ENCODE measurements around the gene GFOD2. TPM values are rescaled to one million over a fixed set of nuclear protein-coding genes. Genes with fewer than 3 reads are reported as not detected.

Gene GFOD2
- total RNA-seq, 2 experiments from 2014 or later, result 12.5 to 14.2 TPM

DNA sequence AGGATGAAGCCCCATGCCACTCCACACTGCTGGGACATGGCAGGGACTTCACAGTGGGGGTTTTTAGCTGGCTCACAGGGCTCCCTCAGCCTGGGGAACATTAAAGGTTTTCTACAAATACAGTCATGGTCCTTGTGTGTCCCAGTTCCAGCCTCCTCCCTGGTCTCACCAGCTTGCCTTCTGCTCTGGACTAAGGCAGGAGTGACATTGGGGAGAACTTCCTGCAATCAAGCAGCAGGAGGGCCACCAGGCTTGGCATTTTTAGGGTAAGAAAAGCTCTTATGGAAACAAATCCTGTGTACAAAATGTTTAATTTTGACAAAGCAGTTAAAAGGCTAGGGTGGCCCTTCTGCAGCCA lies 56.5 kb downstream of the GFOD2 start:
- H3K4me1 Mint-ChIP-seq, result peaks cover 17% of the 10 kb centered on the region
- ATAC-seq (ENCODE audit: low read depth) (no peak), DNase-seq (no peak)
- H3K9me3 Mint-ChIP-seq, result no peaks in the 10 kb centered on the region
- no peaks in the 10 kb centered on the region for H3K36me3 Mint-ChIP-seq
- no peak overlapping the region for H3K27ac Mint-ChIP-seq
- H3K27me3 Mint-ChIP-seq, result no peaks in the 10 kb centered on the region
- H3K4me3 Mint-ChIP-seq, result no peak overlapping the region
- POLR2A ChIA-PET, result no interaction called here

- H3K27ac Mint-ChIP-seq, result no peak overlapping the region
- no peaks in the 10 kb centered on the region for H3K27me3 Mint-ChIP-seq
- no peaks in the 10 kb centered on the region for H3K36me3 Mint-ChIP-seq
- peak overlapping the region; percentile 95 for H3K4me3 Mint-ChIP-seq
- H3K4me1 Mint-ChIP-seq, result peaks cover 15% of the 10 kb centered on the region
- DNase-seq, result no peak
- POLR2A ChIA-PET, result interaction anchor here (0.6 to 2.2 kb wide), 2 partner anchors 100 to 128 kb away, joined by 4 to 38 read pairs; partner anchors contain the start of gene CTCF
- H3K9me3 Mint-ChIP-seq, result no peaks in the 10 kb centered on the region
- ATAC-seq (ENCODE audit: low read depth), result no peak
These were observed 57.0 kb downstream of the GFOD2 start for GRCh38 chr16:67661886-67662652.

- no peak for DNase-seq
- Mint-ChIP-seq H3K27me3 (no peaks in the 10 kb centered on the region), H3K4me3 (peak overlapping the region; percentile 95), H3K27ac (peak overlapping the region; percentile 90), H3K9me3 (no peaks in the 10 kb centered on the region), H3K4me1 (peaks cover 13% of the 10 kb centered on the region), H3K36me3 (no peaks in the 10 kb centered on the region)
- ATAC-seq (ENCODE audit: low read depth), result no peak
- POLR2A ChIA-PET, result interaction anchor here (1.4 to 6.1 kb wide), 4 partner anchors 15 to 145 kb away, joined by 9 to 72 read pairs (median 24); partner anchors contain the start of genes CARMIL2, CTCF, RANBP10 and TSNAXIP1
These were observed 57.9 kb downstream of the GFOD2 start for GRCh38 chr16:67661101-67661761.

DNA sequence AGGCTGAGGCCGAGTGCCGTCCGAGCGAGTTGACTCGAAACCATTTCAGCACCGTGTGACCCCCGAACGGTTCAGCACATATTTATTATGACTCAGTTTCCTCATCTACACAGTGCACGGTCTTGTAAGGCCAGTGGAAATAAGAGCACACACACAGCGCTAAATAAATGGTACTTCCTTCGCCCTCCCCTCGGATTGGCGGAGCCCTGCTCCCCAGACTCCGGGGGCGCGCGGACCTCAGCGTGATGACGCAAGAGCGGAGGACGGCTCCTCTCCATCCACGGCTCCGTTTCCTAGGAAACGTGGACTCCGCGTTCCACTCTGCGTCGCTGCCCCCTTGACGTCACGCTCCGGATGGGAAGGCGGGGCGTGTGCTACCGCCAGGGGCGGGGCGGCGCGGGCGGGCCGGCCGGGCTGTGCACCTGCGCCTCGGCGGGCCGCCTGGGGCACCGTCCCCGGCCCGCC lies 58.5 kb downstream of the GFOD2 start, which contains the start of gene PARD6A:
TSS of gene PARD6A (plus strand) at position 397 of the 465 bp plus-strand sequence. CDS start 79 bp downstream, outside the sequence.
- no peaks in the 10 kb centered on the region for H3K27me3 Mint-ChIP-seq

GRCh38 chr16:67659675-67660563 lies 59.2 kb downstream of the GFOD2 start, which contains the start of gene ACD:
ACD (minus strand) TSS chr16:67660260; CDS start chr16:67660220, 40 bp downstream.
- H3K4me3 Mint-ChIP-seq, result peak within 1 kb of the TSS; percentile 95
- peaks cover 14% of the 10 kb centered on the region for H3K4me1 Mint-ChIP-seq
- peak within 1 kb of the TSS; percentile 95 for H3K27ac Mint-ChIP-seq
- POLR2A ChIA-PET, result interaction anchor here (0.5 to 6.1 kb wide), 22 partner anchors 8 to 276 kb away, joined by 3 to 72 read pairs (median 6); partner anchors contain the start of genes ATP6V0D1, CARMIL2, CTCF and GFOD2
- ATAC-seq (ENCODE audit: low read depth) (peak; percentile 62), DNase-seq (peak; percentile 99)
- peaks cover 5% of the 10 kb centered on the region for H3K36me3 Mint-ChIP-seq
- no peaks in the 10 kb centered on the region for H3K27me3 Mint-ChIP-seq
- no peaks in the 10 kb centered on the region for H3K9me3 Mint-ChIP-seq

More for the DNA sequence above, 58.5 kb downstream of the GFOD2 start, which contains the start of gene PARD6A:
- ATAC-seq (ENCODE audit: low read depth) (peak; percentile 85), DNase-seq (peak; percentile 93)
- POLR2A ChIA-PET, result interaction anchor here (0.6 to 6.1 kb wide), 17 partner anchors 8 to 276 kb away, joined by 3 to 72 read pairs (median 7); partner anchors contain the start of genes ATP6V0D1, CARMIL2, CTCF and GFOD2
- no peaks in the 10 kb centered on the region for H3K9me3 Mint-ChIP-seq
- peaks cover 14% of the 10 kb centered on the region for H3K4me1 Mint-ChIP-seq
- H3K27ac Mint-ChIP-seq, result peak within 1 kb of the TSS; percentile 95
- peaks cover 3% of the 10 kb centered on the region for H3K36me3 Mint-ChIP-seq
- peak within 1 kb of the TSS; percentile 95 for H3K4me3 Mint-ChIP-seq

DNA sequence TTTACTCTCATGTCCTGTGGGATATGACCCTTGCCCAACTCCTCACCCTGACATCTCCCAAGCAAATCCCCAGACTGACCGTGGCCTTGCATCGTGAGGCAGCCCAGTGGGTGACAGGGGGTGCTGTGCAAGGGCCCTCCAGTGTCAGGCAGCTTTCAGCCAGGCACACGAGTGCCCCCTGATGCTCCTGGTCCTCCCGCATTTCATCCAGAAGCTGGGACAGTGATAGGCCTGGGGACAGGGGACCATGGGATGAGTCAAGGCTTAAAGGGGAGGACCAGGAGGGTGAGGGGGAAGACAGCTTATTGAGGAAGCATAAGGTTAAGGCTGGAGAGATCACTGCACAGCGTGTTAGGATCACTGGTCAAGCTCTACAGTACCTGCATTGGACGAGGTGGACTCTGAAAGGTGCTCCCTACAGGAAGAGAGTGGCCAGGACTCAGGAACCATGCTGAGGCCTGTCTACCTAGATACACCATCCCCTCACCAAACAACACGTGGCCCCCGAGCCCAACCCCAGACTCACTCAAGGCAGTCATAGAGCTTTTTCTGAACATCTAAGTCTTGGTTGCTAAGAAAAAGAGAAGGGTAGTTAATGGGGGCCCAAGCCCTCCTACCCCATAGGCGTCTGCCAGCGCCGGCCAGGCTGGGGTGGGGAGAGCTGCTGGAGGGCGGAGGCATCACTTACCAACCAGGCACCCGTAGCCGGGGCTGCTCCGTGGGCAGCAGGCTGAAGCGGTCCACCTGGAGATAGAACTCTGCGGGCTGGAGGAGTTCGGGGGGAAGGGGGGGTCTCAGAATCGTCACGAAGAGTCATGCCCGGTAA lies 60.1 kb downstream of the GFOD2 start:
- POLR2A ChIA-PET, result interaction anchor here (0.6 to 6.1 kb wide), 12 partner anchors 8 to 471 kb away, joined by 3 to 72 read pairs (median 4); partner anchors contain the start of genes ATP6V0D1, CARMIL2, CTCF and GFOD2
- Mint-ChIP-seq H3K4me3 (peak overlapping the region; percentile 92), H3K9me3 (no peaks in the 10 kb centered on the region), H3K27me3 (no peaks in the 10 kb centered on the region), H3K27ac (peak overlapping the region; percentile 76), H3K4me1 (peaks cover 14% of the 10 kb centered on the region), H3K36me3 (peaks cover 5% of the 10 kb centered on the region)
- DNase-seq (no peak), ATAC-seq (ENCODE audit: low read depth) (no peak)

GRCh38 chr16:67657751-67658518 lies 61.2 kb downstream of the GFOD2 start:
- POLR2A ChIA-PET, result interaction anchor here (1.3 to 6.1 kb wide), 6 partner anchors 7 to 177 kb away, joined by 3 to 72 read pairs (median 6); partner anchors contain the start of genes ATP6V0D1, CARMIL2 and CTCF

GRCh38 chr16:67657017-67657608 lies 62.0 kb downstream of the GFOD2 start:
- ATAC-seq (ENCODE audit: low read depth) (no peak), DNase-seq (no peak)
- Mint-ChIP-seq H3K27ac (no peak overlapping the region), H3K9me3 (no peaks in the 10 kb centered on the region), H3K4me3 (no peak overlapping the region), H3K4me1 (peaks cover 14% of the 10 kb centered on the region), H3K27me3 (no peaks in the 10 kb centered on the region), H3K36me3 (peaks cover 9% of the 10 kb centered on the region)
- POLR2A ChIA-PET, result interaction anchor here (1.3 to 6.1 kb wide), 2 partner anchors 11 to 110 kb away, joined by 5 to 72 read pairs; partner anchors contain the start of gene CARMIL2

More at GRCh38 chr16:67657751-67658518, 61.2 kb downstream of the GFOD2 start:
- ATAC-seq (ENCODE audit: low read depth) (no peak), DNase-seq (no peak)
- Mint-ChIP-seq H3K4me3 (peak overlapping the region; percentile 8), H3K9me3 (no peaks in the 10 kb centered on the region), H3K36me3 (peaks cover 7% of the 10 kb centered on the region), H3K27me3 (no peaks in the 10 kb centered on the region), H3K27ac (no peak overlapping the region), H3K4me1 (peaks cover 14% of the 10 kb centered on the region)

- H3K36me3 Mint-ChIP-seq, result peaks cover 14% of the 10 kb centered on the region
- POLR2A ChIA-PET, result interaction anchor here (6.1 kb wide), 1 partner anchor 10 kb away, joined by 72 read pairs; the partner anchor contains the start of gene CARMIL2
- H3K4me1 Mint-ChIP-seq, result peaks cover 14% of the 10 kb centered on the region
- H3K4me3 Mint-ChIP-seq, result no peak overlapping the region
- ATAC-seq (ENCODE audit: low read depth) (no peak), DNase-seq (no peak)
- no peaks in the 10 kb centered on the region for H3K9me3 Mint-ChIP-seq
- no peaks in the 10 kb centered on the region for H3K27me3 Mint-ChIP-seq
- H3K27ac Mint-ChIP-seq, result no peak overlapping the region
These were observed 62.6 kb downstream of the GFOD2 start for GRCh38 chr16:67656344-67657016.

GRCh38 chr16:67655363-67655762 lies 63.8 kb downstream of the GFOD2 start:
- peaks cover 18% of the 10 kb centered on the region for H3K36me3 Mint-ChIP-seq
- ATAC-seq (ENCODE audit: low read depth) (no peak), DNase-seq (no peak)
- no peak overlapping the region for H3K4me3 Mint-ChIP-seq
- POLR2A ChIA-PET, result interaction anchor here (6.1 kb wide), 1 partner anchor 9 kb away, joined by 72 read pairs; the partner anchor contains the start of gene CARMIL2
- no peaks in the 10 kb centered on the region for H3K27me3 Mint-ChIP-seq
- no peaks in the 10 kb centered on the region for H3K9me3 Mint-ChIP-seq
- peaks cover 13% of the 10 kb centered on the region for H3K4me1 Mint-ChIP-seq
- peak overlapping the region; percentile 1 for H3K27ac Mint-ChIP-seq

All from activated naive CD8-positive, alpha-beta T cell treated with anti-CD3 and anti-CD28 coated beads, Interleukin-2, amount 10 ng/mL, durations not matched to agents 7 days and 5 days (primary cell).